NCI-H2227 (cell line): ENCODE measurements around the gene ACTC1.

ENCODE experiments used
- DNase-seq: peaks from one replicate; lab custom pipeline; 2025; ENCODE audit not compliant: unreplicated experiment; lab: John Stamatoyannopoulos, UW

The ACTC1 gene

DNA sequence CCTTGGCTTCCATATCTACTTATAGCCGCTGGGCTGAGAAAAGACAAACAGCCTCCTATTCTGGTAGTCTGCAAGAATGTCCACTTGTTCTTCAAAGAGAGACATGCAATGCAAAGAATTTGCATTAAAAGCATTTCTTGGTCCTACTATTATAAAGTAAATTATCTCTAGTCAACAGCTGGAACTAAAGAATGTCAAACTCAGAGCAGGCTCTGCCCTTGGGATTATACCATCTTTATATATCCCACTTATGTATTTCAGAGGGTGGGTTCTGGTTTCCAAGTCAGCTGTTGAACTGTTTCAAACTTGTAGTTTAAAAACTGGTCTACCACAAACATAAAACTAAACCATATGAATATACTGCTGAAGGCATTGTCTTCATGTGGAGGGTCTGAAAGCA lies 7.0 kb upstream of the ACTC1 start:
- DNase-seq, result no peak

DNA sequence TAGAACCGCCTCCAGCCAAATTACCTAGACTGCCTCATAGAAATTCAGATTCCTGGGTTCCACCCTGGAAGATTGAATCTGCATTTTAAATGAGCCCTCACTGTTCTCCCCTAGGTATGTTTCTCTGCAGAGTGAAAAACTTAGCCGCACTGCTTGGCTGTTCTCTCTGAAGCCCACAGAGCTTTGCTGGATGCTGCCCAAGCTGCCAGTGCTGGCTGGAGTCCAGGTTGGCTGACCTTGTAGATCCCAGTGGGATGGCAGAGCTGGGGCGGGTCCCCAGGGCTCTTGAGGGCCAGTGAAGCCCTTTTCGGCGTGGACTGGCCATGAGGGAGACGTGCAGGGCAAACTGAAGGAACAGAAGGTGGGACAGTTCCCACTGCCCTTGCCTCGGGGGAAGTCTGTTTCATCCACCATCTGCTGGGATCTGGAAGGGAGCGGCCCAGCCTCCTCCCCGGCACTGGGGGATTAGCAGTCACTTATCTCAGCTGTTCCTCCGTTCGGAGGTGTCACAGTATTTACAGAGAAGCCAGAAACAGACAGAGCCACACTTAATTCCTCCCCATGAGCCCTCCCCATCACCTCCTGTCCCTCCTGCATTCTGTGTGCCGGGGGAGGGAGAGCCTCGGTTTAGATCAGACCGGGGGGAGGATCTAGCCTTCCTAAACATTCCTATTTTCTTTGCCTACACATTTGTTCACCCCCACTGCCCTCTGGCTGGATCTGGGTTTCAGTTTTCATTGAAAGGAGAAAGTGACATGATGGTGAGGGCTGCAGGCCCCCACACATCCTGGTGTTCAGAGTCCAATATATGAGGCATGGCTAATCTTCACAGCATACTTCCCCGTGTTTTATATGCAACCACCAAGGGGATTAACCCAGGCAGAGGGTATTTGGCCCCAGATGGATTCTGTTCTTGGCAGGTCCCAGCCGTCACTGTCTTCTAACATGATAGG lies 4.1 kb upstream of the ACTC1 start:
- DNase-seq, result peak; percentile 43

- no peak for DNase-seq
Measured at GRCh38 chr15:34796847-34797435, 1.6 kb upstream of the ACTC1 start.

DNA sequence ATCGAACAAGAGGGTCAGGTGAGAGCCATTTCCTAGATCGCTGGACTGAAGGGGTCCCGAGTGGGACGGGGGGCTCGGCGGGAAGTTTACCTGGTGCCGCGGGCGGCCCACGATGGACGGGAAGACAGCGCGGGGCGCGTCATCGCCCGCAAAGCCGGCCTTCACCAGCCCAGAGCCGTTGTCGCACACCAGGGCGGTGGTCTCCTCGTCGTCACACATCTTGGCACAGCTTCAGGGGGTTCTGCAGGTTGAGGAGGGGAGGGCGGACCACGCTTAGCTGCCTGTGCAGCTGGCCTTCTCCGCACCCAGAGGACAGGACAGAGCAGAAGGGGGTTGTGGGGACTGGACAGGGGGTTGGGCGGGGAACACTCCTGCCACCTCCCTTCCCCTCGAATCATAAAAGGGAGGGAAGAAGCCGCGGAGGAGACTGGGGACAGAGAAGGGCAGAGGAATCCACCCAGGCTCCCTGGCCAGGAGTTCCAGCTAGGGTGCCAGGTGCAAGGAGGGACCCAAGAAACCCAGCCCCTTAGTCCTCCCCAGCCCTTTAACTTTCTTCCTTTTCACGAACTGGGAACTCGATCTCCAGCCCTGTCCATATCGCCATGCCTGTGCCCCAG lies 651 bp downstream of the ACTC1 start:
- DNase-seq, result no peak

DNA sequence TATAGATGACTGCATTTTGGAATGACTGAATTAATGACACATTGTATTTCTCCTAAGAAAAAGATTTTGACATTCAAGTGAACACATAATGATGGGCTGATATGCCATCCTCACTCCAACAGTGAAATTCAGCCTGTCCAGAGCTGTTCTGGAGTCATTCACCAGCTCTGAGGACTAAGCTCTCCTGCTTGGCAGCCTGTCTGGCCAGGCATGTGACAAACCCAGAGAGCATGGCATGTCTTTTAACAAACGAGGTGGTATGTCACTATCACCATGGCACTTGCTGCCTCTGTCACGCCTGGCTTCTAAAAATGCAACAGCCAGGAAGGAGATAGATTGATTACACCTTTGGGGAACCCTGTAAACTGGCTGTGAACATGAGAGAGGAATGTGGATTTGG lies 1.4 kb downstream of the ACTC1 start:
- no peak for DNase-seq

GRCh38 chr15:34793071-34793470 lies 2.3 kb downstream of the ACTC1 start:
- no peak for DNase-seq

DNA sequence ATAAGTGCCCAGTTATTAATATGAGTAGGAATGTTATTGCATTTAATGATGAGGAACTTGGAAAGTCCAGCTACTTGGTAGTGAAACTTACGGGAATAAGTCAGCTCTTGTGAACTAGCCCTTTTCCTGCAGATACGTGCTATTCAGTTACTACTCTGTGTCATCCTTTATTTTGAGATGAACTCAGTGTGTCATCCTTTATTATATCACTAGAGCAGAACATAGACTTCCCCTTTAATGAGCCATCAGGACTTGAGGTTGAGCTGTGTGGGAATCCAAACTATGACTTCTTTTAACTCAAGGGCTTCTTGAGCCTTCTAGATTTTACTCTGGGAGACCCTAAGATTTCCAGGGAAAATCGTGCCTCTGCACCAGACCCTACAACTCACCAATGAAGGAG lies 3.6 kb downstream of the ACTC1 start:
- DNase-seq, result no peak

GRCh38 chr15:34790121-34790520 lies 5.2 kb downstream of the ACTC1 start:
- DNase-seq, result no peak

GRCh38 chr15:34789326-34789725 lies 6.0 kb downstream of the ACTC1 start:
- no peak for DNase-seq

DNA sequence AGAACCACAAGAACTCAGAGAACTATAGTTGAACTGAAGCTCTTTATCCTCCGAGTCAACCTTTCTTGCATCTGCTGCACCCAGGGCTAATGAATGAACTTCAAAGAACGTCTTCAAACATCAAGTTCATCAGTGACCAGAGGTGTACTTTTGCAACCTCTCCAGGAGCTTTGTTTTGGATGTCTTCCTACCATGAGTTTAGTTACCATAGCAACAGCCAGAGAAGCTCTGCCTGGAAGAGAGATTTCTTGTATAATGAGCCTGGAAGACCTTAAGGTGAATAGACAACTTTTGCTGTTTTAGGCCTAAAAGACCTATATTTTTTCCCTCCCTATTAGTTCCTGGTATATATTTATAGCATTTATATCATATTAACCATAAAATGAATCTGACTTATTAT lies 9.1 kb downstream of the ACTC1 start:
- DNase-seq, result no peak

- no peak for DNase-seq
Measured at GRCh38 chr15:34783991-34784390, 11.4 kb downstream of the ACTC1 start.

DNA sequence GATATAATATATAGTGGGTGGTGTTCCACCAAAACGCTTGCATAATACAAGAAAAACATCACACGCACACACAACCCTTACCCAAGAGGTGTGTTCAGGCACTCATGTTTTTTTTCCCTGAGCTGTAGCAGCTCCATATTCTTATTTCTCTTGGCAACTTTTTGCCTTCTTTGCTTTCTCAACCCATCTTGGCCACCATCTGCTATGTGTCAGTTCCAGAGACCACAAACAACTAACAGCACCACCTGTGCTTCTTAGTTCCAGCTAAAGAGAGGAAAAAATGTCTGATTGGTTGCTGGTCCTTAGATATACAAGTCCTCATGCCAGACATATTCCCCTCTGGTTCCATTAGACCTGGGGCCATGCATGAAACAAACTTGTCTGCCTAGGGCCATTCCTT lies 11.9 kb downstream of the ACTC1 start:
- no peak for DNase-seq

DNA sequence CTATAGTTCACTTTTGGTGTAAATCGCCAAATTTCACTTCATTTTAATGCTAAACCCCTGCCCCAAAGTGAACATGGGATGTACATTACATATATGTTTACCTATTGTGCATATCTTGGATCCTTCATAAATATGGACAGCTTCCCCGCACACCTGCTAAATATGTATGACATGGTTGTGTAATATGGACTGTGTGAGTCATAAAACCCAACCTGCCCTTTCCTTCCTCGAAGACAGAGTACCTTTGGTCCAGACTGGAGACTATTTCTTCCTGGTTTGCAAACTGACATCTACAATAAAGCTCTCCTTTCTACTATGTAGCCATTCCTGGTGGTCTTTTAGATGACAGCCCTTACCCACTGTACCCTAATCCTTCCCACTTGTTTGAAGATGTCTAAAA lies 12.4 kb downstream of the ACTC1 start:
- DNase-seq, result no peak

DNA sequence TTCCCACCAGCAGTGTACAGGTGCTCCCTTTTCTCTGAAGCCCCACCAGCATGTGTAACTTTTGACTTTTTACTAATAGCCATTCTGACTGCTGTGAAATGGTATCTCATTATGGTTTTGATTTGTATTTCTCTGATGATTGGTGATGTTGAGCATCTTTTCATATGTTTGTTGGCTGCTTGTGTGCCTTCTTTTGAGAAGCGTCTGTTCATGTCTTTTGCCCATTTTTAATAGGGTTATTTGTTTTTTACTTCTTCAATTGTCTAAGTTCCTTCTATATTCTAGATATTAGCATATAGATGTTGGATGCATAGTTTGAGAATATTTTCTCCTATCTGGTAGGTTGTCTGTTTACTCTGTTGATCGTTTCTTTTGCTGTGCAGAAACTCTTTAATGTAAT lies 14.6 kb downstream of the ACTC1 start:
- DNase-seq, result no peak

DNA sequence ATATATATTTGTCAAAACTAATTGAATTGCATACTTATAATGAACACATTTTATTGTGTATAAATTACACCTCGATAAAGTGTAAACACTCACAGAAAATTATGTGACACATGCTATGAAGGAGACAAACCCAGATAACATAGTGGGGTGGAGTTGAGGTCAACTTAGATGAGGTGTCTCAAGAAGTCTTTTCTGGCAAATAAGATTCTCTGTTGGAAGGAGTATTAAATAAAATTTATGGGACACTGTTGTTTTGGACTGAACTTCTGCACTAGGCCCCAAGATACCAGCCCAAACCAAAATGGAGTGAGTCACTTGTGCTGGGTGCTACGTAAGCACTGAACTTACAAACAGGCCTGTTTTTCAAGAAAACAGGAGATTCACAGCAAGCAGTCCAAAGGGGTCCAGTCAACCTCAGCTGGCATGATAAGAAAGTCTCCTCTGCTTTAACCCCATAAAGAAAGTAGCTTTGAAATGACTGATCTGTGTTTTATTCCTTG lies 18.7 kb downstream of the ACTC1 start:
- DNase-seq, result no peak

DNA sequence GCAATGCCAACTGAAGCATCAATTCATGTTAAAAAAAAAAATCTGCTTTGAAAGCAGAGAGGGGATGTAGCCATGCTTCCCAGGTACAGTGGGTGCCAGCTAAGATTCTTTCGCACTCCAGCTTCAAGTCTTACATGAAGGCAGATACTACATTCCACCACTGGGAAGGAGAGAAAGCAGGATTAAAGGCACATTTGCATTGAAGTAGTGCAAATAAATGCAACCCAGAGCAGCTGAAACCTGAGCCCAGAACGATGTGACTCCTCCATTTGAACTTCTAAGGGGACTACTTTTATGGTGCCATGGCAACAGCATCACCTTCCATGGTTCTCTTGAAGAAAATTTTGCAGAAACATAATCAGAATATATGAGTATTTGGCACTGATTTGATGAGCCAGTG lies 21.4 kb downstream of the ACTC1 start:
- DNase-seq, result no peak

DNA sequence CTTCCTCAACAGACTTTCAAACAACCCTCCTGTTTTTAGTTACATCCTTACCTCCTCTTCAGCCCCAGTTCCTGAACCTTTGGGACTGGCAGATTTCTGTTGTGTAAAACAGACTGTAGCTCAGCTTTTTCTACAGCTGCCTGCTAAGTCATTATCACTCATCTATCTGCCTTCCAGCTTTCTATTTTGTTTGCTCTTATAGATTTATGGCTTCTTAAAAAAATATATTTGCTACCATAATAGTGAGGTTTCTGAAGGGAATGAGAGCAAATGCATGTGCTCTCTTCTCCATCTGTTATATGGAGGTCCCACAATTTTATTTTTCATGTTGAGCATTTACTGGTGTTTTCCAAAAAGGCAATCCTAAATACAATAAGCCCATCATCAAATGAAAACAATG lies 22.3 kb downstream of the ACTC1 start:
- DNase-seq, result no peak

GRCh38 chr15:34772312-34772711 lies 23.0 kb downstream of the ACTC1 start:
- DNase-seq, result no peak

DNA sequence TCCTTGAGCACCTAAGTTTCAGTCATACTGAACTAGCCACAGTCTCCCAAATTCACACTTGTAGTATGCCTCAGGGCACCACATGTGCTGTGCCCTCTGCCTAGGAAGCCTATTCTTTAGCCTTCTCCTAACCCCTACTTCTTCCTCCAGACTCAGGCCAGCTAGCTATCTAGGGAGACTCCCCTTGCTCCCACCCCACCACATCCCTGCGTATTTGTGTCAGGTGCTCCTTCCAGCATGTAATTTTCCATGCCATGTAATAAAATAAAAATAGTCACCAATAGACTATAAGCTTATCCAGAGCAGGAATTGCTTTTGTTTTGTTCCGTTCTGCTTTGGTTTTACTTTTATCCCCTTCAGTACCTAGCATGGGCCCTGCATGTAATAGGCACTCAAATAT lies 25.6 kb downstream of the ACTC1 start:
- no peak for DNase-seq

GRCh38 chr15:34768530-34768929 lies 26.8 kb downstream of the ACTC1 start:
- DNase-seq, result no peak

DNA sequence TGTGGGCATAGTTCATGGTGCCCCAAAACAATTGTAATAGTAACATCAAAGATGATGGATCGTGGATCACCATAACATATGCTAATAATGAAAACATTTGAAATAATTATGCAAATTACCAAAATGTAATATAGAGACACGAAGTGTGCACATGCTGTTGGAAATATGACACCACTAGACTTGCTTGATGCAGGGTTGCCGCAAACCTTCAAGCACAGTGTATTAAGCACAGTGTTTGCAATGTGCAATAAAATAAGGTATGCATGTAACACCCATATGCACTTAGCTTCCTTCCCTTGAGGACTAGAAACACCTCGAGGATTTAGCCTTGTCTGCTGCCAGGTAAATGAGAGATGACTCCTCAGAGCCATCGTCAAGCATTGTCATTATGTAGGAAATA lies 29.6 kb downstream of the ACTC1 start:
- DNase-seq, result no peak

DNA sequence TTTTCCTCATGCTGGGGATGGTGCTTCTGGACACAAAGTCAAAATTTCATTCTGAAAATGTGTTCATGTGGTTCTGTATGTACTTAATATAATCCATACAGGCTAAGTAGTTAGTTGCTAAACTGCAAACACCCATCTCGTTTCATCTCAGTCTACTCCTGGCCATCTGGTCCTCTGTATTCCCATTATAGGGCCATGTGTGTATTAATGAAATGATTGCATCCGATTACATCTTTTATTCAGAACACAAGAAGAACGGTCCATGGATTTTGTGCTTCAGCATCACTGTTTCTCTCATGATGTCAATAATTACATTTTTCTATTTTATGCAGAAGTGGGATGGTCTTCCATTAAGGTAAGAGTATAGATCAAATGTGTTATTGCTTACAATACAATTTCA lies 34.4 kb downstream of the ACTC1 start:
- no peak for DNase-seq
